Testis (tissue), 2 donors: Measurements from ENCODE around the gene LGALS7B.

Experiments
- POLR2A ChIP-seq: fragments of 450-650 bp; IDR thresholded peaks from one replicate; pipeline ENCODE4 v1.6.1; 2017; ENCODE audit warnings: antibody characterized with exemption, mild to moderate bottlenecking, moderate library complexity
- TF ChIP-seq, protein P1 (sequence below), 3 experiments: fragments of 450-650 bp in 2 of 3; fragments of 200-600 bp in 1 of 3; sonication (generic) in 1 of 3; IDR thresholded peaks; one replicate each; pipeline ENCODE4 v1.5.1; 2016 to 2019; ENCODE audit warnings: antibody characterized with exemption in 3 of 3, mild to moderate bottlenecking in 2 of 3, moderate library complexity in 1 of 3

DNA sequence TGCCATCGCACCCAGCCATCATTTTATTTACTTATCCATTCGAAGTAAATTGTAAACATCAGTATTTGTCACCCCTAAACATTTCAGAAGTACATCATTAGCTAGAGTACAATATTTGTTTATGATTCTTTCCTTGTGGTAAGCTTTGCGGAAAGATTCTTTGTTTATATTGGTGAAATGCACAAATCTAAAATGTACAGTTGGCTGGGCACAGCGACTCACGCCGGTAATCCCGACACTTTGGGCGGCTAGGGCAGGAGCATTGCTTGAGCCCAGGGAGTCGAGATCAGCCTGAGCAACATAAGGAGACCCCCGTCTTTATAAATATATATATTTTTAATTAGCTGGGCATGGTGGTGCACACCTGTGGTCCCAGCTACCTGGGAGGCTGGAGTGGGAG is 10.1 kb downstream of the LGALS7B start:
- TF ChIP-seq, protein P1, sequence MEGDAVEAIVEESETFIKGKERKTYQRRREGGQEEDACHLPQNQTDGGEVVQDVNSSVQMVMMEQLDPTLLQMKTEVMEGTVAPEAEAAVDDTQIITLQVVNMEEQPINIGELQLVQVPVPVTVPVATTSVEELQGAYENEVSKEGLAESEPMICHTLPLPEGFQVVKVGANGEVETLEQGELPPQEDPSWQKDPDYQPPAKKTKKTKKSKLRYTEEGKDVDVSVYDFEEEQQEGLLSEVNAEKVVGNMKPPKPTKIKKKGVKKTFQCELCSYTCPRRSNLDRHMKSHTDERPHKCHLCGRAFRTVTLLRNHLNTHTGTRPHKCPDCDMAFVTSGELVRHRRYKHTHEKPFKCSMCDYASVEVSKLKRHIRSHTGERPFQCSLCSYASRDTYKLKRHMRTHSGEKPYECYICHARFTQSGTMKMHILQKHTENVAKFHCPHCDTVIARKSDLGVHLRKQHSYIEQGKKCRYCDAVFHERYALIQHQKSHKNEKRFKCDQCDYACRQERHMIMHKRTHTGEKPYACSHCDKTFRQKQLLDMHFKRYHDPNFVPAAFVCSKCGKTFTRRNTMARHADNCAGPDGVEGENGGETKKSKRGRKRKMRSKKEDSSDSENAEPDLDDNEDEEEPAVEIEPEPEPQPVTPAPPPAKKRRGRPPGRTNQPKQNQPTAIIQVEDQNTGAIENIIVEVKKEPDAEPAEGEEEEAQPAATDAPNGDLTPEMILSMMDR (IDR thresholded peaks at IDR 0.05): no peak
- TF ChIP-seq POLR2A: no peak
